Adrenal gland (tissue), 12 donors: Measurements from ENCODE around the gene PIGB. TPM values are rescaled to one million over a fixed set of nuclear protein-coding genes. Genes with fewer than 3 reads are reported as not detected.

ENCODE experiments used
- DNase-seq, 7 donors: peaks; one replicate each; pipeline ENCODE4 v3.0.0-alpha.2; 2019 to 2020
- H3K27ac ChIP-seq, 5 donors: fragments of 200-600 bp; sonication (generic) in 4 of 5; 1 replicate in 3 of 5; 2 replicates in 2 of 5; pipeline versions ENCODE4 v1.5.1 to v1.8.0; 2016 to 2020; ENCODE audit warnings: mild to moderate bottlenecking in 1 of 5
- H3K27me3 ChIP-seq: fragments of 200-600 bp; 2 replicates; pipeline ENCODE4 v1.8.0; 2021
- H3K36me3 ChIP-seq, 2 donors: fragments of 200-600 bp; replicated peaks in 1 of 2; 1 replicate in 1 of 2; 2 replicates in 1 of 2; pipeline versions ENCODE4 v1.5.1 to v1.8.0; 2018 to 2022
- H3K4me1 ChIP-seq, 2 donors: fragments of 200-600 bp; replicated peaks in 1 of 2; 1 replicate in 1 of 2; 2 replicates in 1 of 2; pipeline versions ENCODE4 v1.5.1 to v1.8.0; 2018 to 2021
- H3K4me3 ChIP-seq, 4 donors: fragments of 200-600 bp; sonication (generic) in 3 of 4; one replicate each; pipeline ENCODE4 v1.5.1; 2016 to 2018
- H3K9me3 ChIP-seq, 3 donors: fragments of 200-600 bp; sonication (generic) in 1 of 3; replicated peaks in 1 of 3; 1 replicate in 2 of 3; 2 replicates in 1 of 3; pipeline versions ENCODE4 v1.5.1 to v1.8.0; 2016 to 2021
- POLR2A ChIP-seq, 2 donors: fragments of 450-650 bp; IDR thresholded peaks; one replicate each; pipeline ENCODE4 v1.6.1; 2017; ENCODE audit warnings: antibody characterized with exemption in 2 of 2, mild to moderate bottlenecking in 2 of 2, moderate library complexity in 1 of 2
- WGBS, 4 donors: extraction: QIAGEN DNeasy Blood & Tissue Kit in 2 of 4; methylation state at CpG; one replicate each; pipeline versions ENCODE4 v1.1.5 to v1.1.7; 2013 to 2017; 5-methylcytosine and 5-hydroxymethylcytosine counted together
- intact Hi-C, 2 donors: fragments of 100-400 bp; cut with DNase I; formaldehyde crosslinking; loops; one replicate each; pipeline versions ENCODE4 v1.14.1 to v1.15.0; 2022 to 2023
- polyA plus RNA-seq, 3 donors: library from polyadenylated mRNA; stranded (reverse); fragments of 200-250 nt in 2 of 3; fragments of 350-450 nt in 1 of 3; fragmentation: Illumina TruSeq in 1 of 3; extraction: RNeasy Lipid Tissue Mini Kit (QIAGEN cat#74804) in 1 of 3; gene quantifications; one replicate each; pipeline ENCODE4 v1.2.3, GENCODE V29; 2013 to 2014
- total RNA-seq, 9 donors: library from RNA; depleted of rRNA in 4 of 9; stranded (reverse); fragments of >200 nt in 4 of 9; fragments of 120-200 nt in 1 of 9; fragmentation: NEBNext Ultra II Directional in 1 of 9; extraction: Animal tissue kit (Norgen Biotek cat#: 25700) in 1 of 9; gene quantifications; one replicate each; pipeline versions ENCODE4 v1.1.0 to v1.2.4, GENCODE V29; 2013 to 2023
- TF ChIP-seq, protein P1 (sequence below), 6 experiments: fragments of 450-650 bp in 4 of 6; fragments of 200-600 bp in 2 of 6; sonication (generic) in 1 of 6; IDR thresholded peaks; 1 replicate in 5 of 6; 2 replicates in 1 of 6; pipeline versions ENCODE4 v1.5.1 to v1.8.0; 2016 to 2021; ENCODE audit warnings: antibody characterized with exemption in 6 of 6, mild to moderate bottlenecking in 2 of 6, moderate library complexity in 1 of 6
- donor health status: healthy with polysubstance abuse.
- donor health status: Bipolar disorder and iron deficiency.
- donor health status: DM: yes; HTN: yes; CAD: no.
- donor health status: DM: no; HTN: no; CAD: no.
- donor health status: DM: no; HTN: no; CAD: no.
- donor health status: DM: yes; HTN: yes; CAD: no.

The PIGB gene
- total and polyA plus RNA-seq, 12 donors: 9.5 to 33.8 (median 15.6) TPM

DNA sequence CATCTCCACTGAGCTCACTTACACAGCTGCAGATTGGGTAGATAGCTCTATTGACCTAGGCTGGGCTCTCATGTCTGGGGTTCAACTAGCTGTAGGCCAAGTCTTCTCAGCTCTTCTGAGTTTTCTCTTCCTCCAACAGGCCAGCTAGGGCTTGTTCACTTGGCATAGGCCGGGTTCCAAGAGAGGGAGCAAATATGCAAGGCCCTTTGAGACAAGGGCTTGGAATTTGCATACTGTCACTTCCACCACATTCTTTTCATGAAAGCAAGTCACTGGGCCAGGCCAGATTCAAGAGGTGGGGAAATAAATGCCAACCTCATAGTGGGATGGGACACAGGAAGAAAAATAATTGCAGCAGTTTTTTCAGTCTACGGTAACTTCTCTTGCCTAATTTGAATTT is 25.2 kb downstream of the PIGB start:
- WGBS, 4 donors: 92 to 97% (median 96%) methylated on average over 2 of the region's 2 CpGs
- no peak for DNase-seq
- intact Hi-C loops: no loop called here
- H3K4me3 ChIP-seq: no peak overlapping the region
- no peaks in the 10 kb centered on the region for H3K4me1 ChIP-seq
- no peaks in the 10 kb centered on the region for H3K36me3 ChIP-seq
- H3K27ac ChIP-seq: no peak overlapping the region
- no peak for TF ChIP-seq POLR2A (IDR thresholded peaks at IDR 0.05)
- TF ChIP-seq, protein P1, sequence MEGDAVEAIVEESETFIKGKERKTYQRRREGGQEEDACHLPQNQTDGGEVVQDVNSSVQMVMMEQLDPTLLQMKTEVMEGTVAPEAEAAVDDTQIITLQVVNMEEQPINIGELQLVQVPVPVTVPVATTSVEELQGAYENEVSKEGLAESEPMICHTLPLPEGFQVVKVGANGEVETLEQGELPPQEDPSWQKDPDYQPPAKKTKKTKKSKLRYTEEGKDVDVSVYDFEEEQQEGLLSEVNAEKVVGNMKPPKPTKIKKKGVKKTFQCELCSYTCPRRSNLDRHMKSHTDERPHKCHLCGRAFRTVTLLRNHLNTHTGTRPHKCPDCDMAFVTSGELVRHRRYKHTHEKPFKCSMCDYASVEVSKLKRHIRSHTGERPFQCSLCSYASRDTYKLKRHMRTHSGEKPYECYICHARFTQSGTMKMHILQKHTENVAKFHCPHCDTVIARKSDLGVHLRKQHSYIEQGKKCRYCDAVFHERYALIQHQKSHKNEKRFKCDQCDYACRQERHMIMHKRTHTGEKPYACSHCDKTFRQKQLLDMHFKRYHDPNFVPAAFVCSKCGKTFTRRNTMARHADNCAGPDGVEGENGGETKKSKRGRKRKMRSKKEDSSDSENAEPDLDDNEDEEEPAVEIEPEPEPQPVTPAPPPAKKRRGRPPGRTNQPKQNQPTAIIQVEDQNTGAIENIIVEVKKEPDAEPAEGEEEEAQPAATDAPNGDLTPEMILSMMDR (IDR thresholded peaks at IDR 0.05): no peak
- H3K27me3 ChIP-seq: no peaks in the 10 kb centered on the region
- no peaks in the 10 kb centered on the region for H3K9me3 ChIP-seq

DNA sequence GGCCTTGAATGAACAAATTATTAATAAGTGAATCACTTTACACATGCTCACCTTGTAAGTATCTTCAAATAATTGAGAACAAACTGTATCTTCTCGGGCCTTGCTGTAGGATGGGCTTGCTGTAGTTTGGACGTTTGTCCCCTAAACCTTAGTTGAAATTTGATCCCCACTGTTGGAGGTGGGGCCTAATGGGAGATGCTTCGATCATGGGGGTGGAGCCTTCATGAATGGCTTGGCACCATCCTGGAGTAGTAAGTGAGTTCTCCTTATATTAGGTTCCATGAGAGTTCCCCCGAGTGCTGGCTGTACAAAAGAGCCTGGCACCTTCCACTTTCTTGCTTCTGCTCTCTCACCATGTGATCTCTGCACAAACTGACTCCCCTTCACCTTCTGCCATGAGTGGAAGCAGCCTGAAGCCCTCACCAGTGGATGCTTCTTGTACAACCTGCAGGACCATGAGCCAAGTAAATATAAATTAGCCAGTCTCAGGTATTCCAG is 29.3 kb downstream of the PIGB start:
- intact Hi-C loops: no loop called here
- H3K36me3 ChIP-seq: no peaks in the 10 kb centered on the region
- H3K27ac ChIP-seq: no peak overlapping the region
- no peaks in the 10 kb centered on the region for H3K9me3 ChIP-seq
- WGBS, 4 donors: 76 to 81% (median 81%) methylated on average over 3 to 4 of the region's 4 CpGs
- TF ChIP-seq POLR2A (IDR thresholded peaks at IDR 0.05): no peak
- TF ChIP-seq, protein P1 (IDR thresholded peaks at IDR 0.05): no peak
- DNase-seq: no peak
- H3K4me1 ChIP-seq: no peaks in the 10 kb centered on the region
- H3K4me3 ChIP-seq: no peak overlapping the region
- no peaks in the 10 kb centered on the region for H3K27me3 ChIP-seq

DNA sequence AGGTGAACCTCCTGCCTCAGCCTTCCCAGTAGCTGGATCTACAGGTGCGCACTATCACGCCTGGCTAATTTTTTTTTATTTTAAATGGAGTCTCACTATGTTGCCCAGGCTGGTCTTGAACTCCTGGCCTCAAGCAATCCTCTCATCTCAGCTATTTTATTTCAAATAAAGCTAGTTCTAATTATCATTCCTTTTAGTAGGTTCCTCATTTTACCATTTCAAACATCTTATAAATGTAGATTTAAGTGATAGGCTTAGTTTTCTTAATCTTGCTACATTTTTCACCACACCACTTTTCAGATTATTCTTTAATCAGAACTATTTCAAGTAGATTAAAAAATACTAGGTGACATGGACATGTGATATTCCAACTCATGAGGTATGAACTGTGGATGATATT is 30.3 kb downstream of the PIGB start:
- Histone ChIP-seq H3K4me3 (no peak overlapping the region), H3K4me1 (no peaks in the 10 kb centered on the region), H3K36me3 (no peaks in the 10 kb centered on the region), H3K9me3 (no peaks in the 10 kb centered on the region), H3K27ac (no peak overlapping the region), H3K27me3 (no peaks in the 10 kb centered on the region)
- 92 to 100% (median 99%) methylated on average over 2 of the region's 2 CpGs for WGBS, 4 donors
- TF ChIP-seq, protein P1 (IDR thresholded peaks at IDR 0.05): no peak
- TF ChIP-seq POLR2A (IDR thresholded peaks at IDR 0.05): no peak
- intact Hi-C loops: no loop called here
- no peak for DNase-seq

DNA sequence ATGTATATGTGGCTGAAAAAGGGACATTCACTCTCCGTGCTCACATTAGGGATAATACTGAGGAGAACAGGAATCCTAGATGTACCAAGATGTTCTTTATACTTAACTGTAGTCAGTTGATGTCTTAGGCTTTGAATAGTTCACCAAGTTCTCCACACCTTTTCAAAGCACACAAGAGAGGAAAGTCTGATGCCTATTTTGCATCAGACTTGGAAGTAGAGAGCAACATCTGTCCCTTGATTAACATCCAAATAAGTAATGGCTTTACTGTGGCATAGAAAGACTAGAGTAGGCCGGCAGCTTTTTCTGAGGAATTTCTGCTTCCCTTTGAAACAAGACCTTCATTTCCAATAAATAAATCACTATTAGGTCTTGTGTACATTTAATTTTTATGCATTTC is 34.0 kb downstream of the PIGB start:
- TF ChIP-seq, protein P1 (IDR thresholded peaks at IDR 0.05): no peak
- TF ChIP-seq POLR2A (IDR thresholded peaks at IDR 0.05): no peak
- 88 to 100% (median 91%) methylated on average over 2 of the region's 2 CpGs for WGBS, 4 donors

More for the DNA sequence above, 34.0 kb downstream of the PIGB start:
- H3K27me3 ChIP-seq: no peaks in the 10 kb centered on the region
- H3K9me3 ChIP-seq: no peaks in the 10 kb centered on the region
- no peak overlapping the region for H3K27ac ChIP-seq
- H3K36me3 ChIP-seq: no peaks in the 10 kb centered on the region
- no peak for DNase-seq
- intact Hi-C loops: no loop called here
- no peak overlapping the region for H3K4me3 ChIP-seq
- H3K4me1 ChIP-seq: peaks cover 0 to 3% of the 10 kb centered on the region in 2 donors
